Epidermal melanocyte (primary cell): ENCODE results near the gene HOXB6.
A peak's percentile ranks its signal among the peaks of the same experiment; 100 is the strongest.

Experiments
- DNase-seq: peaks from one replicate; pipeline ENCODE4 v3.0.0; 2011; ENCODE audit warnings: low spot score; ENCODE audit not compliant: insufficient read length

HOXB6 gene

DNA sequence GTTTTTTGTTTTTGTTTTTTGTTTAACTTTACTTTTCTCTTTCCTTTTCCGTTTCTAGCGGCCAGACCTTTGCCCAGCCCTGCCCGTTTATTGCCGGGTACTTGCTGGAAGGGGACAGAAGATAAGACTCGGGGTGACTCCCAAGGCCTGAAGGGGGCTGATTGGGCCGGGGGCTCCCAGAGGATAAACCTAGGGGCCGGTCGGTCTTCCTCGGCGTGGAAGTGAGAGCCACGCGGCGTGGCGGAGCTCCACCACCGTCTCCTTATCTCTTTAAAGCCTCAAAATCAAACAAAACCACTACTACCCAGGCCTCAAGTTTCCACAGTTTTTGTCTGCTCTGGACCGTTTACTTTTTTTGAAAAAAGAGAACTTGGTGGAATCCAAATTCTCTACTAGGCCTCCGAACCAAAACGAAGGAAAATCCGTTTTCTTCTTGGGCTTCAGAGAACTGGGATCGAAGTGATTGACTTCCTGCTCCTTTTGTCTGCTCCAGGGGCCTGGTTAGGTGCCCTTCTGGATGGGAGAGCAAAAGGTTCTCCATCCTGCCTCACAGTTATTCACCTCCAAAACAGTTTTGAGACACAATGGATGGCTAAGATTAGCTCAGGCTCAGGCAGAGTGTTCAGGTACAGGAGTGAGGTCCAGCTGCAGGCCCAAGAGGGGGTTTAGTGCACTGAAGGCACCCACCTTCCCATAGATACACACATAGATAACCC lies 29.9 kb upstream of the HOXB6 start:
- DNase-seq, result no peak

DNA sequence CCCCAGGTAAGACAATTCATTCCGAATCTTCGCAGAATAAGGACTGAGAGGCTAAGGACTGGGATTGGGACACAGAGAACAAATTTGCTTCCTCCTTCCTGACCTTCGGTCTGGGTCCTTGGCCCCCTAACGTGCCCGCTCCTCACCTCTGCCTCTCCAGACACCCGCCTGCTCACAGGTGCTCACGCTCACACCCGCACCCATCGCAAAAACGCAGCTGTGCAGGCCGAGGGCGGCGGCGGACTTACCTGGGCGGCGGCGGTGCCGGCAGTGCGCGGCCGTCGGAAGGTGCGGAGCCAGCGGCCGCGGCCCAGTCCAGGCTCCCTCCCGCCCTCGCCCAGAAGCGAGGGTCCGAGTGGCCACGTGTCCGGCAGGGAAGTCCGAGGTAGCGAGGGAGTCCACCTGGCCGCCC lies 28.5 kb upstream of the HOXB6 start:
- DNase-seq, result no peak

DNA sequence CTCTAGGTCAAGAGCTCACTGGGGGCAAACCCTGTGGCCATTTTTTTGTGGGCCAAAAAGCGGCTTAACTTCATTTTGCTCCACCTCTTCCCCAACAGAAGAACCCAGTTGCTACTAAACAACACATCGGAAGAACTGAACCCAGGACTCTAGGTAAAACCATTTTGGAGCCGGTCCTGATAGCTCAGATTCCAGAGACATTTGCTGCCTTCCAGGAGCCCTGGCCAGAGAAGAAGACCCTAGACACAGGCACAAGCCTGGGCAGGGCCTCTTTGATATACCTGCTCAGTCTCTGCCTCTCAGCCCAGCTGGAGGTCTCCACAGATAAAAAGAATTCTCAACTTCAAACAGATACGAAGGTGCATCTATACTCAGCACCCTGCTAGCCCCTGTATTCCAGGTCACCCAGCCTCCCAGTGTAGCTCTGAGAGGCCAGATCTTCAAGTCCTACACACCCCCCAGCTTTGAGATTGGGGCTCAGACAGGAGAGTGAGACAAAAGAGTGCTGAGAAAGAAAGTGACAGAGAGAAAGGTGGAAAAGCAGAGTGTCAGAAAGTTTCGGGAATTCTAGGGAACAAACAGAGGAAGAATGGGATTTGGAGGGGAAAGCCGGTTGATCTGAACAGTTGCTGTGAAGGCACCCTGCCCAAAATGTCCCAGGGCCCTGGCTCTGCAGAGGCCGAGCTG lies 27.9 kb upstream of the HOXB6 start:
- no peak for DNase-seq

DNA sequence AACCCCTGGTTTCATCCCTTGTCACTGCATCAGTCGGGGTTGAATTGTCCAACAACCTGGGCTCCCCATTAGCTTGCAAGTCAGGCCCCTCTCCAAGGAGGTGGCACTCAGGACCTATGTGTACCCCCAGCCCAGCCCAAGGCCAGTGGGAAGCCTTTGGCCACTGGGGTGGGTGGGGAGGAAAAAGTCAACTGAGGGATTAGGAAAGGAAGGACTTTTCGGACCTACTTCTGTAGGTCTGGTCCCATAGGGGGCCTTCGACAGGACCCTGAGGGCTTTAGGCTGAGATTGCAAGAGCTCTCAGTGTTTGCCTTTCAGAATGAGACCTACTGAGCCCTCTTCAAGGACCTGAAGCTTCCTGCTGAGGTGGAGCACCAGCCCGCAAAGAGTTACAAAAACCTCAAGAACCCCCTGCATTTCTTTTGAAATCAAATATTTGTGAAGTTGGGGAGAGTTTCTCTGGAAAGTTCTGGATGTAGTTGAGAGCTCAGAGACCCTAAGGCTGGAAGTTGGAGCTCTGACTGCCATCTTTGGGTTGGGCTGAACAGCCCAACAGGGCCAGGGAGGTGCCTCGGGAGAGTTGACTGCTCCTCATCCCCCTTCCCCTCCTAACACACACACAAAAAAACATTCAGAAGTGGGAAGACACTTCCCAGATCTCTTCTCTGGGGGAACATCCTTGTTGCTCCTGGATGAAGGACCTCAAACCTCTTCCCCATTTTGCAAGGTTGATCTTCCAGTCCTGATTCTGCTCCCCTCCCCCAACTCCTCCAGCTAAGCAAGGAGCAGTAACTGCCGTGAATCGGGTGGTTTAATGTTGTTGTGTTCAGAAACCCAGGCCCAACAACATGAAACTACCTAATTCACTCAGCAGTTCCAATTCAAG lies 27.1 kb upstream of the HOXB6 start:
- no peak for DNase-seq

DNA sequence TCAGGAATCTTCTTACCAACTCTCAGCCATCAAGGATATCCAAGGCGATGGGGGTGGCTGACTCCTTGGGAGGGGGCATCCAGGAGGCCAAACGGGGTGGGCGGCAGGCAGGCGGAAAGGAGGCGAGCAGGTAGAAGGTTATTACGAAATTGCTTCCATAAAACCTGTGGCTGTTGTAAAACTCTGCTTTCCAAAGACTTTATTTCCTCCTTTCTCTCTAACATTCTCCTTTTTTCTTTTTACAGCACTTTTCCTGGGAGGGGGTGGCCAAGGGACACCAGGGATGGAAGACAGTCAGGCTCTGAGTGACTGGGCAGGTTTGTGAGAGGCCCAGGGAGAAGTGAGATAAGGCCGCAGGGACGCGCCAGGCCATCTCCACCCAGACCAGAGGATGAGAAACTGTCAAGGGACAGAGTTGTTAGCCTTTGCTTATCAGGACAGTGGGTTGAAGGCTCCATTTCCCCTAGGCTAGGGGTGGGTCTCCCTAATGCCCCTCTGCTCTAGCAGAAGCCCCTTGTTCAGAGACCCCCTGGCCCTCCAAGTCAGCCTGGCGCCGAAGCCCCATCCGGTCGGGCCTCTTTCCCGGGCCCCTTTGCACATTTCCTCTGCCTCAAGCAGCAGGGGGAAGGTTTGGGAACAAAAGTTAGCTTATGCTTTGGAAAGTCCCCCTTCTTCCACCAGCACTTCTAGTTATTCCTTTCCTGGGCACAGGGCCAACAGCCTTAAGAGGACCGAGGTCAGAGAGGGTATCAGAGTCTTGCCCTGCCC lies 26.3 kb upstream of the HOXB6 start:
- no peak for DNase-seq

DNA sequence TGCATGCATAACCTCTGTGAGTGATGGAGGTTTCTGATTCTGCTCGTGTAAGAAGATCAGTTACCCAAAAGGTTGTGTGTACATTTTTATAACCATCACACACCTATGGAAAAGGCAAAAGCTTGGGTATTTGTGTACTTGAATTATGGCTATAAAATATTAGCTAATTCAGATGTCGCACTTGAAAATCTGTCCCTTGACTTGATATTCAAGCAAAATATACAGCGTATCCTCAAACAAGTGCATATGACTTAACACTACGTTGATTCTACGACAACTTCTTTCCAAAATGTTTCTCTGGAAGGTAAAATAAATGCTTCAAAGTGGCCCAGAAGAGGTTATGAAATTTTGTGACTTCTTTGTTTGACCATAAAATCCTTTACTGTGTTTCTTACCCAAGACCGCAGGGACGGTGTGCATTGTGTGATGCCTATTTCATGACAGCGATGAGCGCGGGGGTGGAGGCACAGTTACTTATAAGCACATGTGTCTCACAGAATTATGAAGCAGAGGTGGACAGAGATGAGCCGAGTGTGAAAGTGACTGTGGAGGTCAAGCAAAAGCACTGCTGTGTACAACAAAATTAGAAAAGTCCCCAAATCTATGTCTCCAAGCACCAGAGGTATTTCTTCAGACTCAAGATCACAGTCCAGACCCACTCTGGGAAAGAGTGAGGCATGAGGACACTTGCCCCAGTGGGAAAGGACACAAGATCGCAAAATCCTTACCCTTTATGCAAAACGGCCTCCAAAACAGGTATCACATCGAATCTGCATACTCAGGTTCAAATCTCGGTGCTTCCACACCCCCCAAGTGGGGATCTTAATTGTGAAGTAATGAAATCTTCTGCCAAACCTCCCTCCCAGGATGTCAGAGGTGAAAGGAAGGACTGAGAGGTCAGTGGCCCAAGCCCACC lies 25.5 kb upstream of the HOXB6 start:
- DNase-seq, result no peak

DNA sequence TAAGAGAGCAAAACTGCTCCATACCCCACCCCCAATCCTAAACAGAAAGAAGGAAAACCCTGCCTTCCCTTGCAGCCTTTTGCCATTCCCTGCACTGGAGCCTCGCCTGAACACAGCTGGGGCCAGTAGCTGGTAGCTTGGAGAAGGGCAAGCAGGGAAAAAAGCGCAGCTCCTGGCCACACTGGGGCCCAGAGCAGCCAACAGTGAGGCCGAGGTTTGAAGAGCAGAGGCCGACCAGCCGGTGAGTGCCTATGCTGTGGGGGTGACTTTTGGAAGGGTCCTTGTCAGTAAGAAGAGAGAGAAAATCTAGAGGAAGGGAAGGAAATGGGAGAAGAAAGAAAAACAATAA lies 24.6 kb upstream of the HOXB6 start:
- no peak for DNase-seq

DNA sequence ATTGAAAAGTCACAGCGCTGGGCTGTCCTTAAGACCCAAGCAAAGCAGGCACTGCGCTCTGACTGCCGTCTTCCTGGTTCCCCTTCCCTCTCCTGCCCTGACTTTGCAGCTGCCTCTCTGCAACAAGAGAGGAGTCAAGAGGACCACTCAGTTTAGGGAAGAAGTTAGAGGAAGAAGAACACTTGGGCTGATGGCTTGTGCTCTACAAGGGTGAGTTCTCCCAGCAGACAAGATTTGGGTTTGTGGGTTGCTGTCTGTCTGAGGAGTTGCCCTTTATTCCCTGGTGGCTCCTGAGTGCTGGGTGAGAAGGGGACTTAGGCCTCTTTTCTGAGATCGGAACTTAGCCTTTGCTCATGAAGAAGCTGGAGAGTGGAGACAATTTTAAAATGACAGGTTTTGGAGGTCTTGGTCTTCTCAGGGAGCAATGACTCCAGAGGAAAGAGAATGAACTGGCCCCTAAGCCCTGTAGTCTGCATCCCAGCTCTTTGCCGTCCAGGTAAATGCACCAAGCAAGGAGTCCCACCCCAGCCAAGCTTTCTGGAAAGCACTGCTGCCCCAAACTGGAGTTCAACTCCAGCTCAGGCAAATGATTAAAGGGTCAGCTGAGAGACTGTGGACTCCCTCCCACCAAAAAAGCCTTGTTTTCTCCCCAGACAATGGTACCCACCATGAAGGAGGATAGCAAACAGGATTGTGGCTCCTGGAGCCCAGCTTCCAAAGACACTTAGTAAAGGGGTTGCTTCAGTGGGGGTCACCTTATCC lies 24.0 kb upstream of the HOXB6 start:
- no peak for DNase-seq

DNA sequence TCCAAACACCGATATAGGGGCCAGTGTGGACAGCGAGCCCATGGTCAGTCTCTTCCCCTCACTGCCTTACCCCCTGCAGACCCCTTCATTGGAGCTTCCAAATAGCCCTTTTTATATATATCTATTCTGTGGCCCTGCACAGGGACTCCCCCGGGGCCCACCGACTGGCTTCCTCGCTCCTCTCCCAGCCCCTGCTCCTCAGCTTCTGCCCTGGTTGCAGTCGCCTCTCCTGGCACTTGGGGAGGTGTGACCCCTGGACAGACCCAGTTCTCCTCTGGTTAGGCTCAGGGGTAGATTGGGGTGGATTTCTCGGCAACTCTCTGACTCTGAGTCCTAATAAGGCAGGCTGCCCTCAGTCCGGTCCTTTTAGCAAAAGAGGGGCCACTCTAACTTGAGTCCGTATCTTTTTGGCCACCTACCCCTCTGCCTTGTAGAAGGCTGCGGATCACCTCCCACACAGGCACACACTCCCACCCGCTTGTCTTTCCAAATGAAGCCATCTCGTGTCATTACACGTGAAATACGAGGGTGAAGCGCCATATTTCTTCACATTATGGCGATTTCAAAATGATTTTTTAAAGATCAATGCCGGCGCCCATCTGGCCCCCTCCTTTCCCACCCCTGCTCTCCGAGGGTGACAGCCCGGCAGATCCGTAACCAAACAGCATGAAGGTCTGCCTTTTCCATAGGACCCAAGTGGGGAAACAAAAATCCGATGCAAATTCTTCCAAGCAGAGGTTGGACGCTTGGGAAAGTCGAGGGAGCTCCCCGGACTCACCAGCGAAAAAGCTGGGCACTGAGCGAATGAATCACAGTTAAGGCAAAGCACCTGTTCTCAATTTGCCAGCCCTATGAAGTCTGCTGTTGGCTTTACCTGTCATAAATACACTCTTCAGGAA lies 23.1 kb upstream of the HOXB6 start:
- DNase-seq, result no peak

DNA sequence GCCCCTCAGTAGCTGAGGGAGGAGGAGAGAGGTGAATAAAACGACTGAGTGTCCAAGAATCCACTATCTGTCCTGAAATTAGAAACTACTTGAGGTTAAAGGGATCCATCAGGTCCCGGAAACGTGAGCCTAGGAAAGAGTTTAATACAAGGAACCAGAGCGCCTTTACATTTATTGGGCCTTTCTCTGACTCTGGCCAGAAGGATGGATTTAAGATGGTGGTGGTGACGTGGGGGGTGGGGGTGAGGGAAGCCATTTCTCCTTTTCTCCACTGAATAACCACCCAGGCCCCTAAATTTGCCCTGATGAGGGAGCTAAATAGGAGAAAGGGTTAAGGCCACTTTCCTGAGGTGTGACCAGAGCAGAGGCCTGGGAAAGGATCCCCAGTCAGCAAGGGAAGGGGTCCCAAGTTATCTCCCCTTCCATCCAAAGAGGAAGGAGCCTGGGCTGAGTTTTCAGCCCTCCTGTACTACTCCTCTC lies 22.4 kb upstream of the HOXB6 start:
- DNase-seq, result no peak

DNA sequence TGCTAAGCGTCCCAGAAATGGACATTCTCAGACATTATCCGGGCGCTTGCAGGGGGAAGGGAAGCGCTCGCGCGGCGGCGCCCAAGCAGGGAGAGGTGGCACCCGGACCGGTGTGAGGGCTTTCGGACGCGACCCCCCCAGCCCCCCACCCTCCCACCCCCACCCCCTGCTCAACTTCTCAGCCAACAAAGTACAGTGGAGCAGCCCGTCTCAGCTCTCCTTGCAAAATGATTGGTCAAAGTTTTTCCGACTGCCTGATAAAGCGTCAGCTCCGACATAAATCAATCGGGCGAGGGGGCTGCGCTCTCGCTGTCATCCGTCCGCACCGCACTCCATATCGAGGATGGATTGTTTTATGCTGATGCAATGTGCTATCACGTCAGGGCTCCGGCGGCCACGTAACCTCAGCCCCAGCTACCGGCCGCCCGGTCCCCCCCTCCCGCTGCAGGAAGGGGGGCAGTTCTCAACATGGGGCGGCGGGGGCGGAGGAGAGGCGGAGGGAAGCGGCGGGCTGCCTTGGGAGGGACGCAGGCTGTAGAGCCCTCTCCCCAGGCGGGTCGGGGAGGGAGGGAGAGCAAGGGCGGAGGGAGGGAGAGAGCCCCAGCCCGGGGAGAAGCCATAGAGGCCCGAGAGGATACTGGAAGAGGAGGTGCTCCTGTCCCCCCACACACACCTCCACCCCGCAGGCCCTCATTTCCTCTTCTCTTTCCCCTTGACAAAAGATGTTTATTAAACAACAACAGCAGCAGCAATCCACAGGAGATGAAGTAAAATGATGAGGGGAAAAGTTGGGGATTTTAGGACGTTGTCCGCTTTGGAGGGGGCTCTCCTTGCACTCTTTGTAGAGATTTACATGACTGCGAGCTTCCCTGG lies 21.7 kb upstream of the HOXB6 start, which contains the start of gene HOXB9:
Gene HOXB9, minus strand, starts transcription at position 114 of the 873 bp plus-strand sequence. Its CDS starts 89 bp downstream, at position 25.
- DNase-seq, result no peak

DNA sequence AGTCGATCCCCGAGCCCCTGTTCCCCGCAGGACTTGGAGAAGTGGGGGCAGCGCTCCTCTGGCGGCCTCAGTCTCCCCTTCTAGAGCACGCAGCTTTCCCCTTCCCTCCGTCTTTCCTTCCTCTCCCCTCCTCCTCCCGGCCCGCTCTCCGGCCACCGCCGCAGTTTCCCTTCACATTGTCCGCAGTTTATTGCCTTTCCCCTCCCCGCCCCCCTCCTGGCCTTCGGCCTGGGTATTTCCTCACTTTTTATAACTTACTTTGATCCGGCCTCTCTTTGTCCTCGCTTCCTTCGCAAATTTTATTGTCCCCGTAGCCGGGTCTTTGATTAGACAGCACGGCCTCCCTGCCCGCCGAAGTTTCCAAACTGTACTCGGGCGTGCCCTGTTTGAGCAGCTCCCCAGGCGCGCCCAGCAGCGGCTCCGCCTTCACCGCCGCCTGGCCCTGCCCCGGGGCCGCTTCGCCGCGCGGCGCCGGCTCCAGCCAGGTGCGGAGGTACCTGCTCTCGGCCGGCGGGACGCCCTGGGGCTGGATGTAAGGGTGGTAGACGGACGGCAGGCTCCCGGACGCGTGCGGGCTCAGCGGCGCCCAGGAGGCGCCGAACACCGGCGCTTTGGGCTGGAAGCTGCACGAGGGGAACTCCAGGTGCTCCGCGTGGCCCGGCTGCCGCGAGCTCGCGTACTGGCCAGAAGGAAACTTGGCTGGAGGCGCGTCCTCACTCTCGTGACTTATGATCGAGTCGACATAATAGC lies 20.9 kb upstream of the HOXB6 start:
- no peak for DNase-seq

DNA sequence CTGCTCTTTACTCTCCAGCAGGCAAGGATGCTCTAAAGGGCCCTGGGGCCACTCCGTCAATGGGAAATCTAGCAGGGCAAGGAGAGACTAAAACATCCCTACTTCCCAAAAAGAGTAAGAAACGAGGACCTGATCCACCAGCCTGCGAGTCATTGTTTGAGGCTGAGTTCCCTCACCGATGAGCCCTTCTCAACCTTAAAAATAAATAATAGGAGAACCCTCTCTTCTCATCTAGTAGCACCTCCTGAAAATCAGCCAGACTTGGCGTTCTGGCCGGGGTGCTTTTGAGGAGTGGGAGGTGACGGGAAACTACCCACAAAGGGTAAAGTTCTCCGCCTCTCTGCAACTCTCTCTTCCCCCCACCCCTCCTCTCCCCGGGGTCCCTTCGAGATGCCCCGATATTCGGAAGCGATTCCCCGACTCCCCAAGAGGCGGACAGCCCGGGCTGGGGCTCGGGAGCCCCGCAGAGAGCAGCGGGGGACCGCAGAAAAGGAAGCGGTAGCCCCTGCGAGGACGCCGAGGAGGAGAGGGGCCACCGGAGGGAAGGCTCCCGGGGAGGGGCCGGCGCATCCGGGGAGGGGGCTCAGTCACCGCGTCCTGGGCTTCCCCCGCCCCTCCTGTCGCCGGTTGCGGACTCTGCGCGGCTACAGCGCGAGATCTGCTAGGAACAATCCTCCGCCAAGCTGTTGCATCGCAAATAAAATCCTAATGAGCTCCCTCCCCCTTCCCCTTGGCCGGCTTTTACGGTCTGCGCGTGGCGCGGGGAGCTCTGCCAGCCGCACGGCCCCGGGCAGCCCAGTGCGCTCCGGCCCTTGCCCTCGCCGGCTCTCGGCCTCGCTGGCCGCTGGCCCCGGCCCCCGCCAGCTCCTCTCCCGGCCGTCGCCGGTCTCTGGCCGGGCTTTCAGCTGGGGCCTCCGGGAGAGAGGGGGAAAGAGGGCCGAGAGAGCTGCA lies 20.0 kb upstream of the HOXB6 start:
- peak; percentile 74 for DNase-seq

DNA sequence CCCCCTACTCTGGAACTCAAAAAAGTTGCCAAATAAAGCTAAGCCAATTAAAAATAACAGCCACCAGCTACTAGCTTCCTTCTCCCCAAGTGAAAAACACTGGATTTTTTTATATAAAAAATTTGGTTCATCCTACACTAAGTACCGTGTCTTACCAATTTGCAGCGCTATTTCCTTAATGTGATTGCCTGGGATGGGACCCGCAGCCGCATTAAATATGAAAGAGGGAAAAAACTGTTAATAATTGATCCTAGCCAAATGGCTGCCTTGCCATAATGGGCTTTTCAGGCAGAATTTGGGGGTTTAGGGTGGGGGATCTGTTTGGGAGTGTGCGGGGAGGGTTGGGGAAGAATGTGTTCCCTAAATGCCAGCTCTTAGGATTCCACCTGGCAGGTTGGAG lies 19.3 kb upstream of the HOXB6 start:
- DNase-seq, result no peak

DNA sequence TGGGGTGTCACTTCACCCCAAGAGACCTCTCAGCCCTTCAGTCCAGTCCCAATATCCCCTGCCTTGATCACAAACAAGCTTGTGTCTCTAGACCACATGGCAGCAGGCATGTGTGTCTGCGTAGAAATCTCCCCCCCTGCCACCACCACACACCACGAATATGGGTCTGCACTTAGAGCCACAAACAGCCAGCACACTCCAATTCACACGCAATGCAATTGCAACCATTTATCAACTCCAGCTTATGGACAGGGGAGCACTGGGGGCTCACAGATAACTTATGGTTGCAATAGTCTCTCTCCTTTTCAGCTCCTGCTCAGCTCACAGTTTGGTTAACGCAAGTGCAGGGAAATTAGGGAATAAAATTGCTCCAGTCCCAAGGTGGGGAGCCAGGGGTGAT lies 18.8 kb upstream of the HOXB6 start:
- no peak for DNase-seq

DNA sequence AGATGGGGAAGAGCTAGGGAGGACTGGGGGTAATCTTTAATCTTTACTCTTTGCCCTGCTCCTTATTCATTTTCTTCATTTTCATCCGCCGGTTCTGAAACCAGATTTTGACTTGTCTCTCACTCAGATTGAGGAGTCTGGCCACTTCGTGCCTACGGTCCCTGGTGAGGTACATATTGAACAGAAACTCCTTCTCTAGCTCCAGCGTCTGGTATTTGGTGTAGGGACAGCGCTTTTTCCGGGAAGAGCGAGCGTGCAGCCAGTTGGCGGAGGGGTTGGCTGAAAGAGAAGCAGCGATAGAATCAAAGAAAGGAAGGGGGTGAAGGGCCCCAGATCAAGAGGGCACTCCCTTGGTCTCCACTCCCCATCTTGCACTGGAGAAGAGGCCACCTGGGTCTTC lies 18.1 kb upstream of the HOXB6 start:
- no peak for DNase-seq
